GM12878 (cell line): ENCODE results near the gene RAD1. TPM values are rescaled to one million over a fixed set of nuclear protein-coding genes. Genes with fewer than 3 reads are reported as not detected.

Experiments
- CBX3 ChIP-seq: fragments of 200-600 bp; sonication (generic); IDR thresholded peaks from 2 replicates; pipeline ENCODE4 v1.6.1; 2016; ENCODE audit warnings: low read depth, borderline replicate concordance
- FOS ChIP-seq: IDR thresholded peaks from 3 replicates; pipeline ENCODE4 v1.6.1; 2011; ENCODE audit warnings: borderline replicate concordance; ENCODE audit not compliant: insufficient read length; ENCODE audit errors: extremely low read depth
- FOXK2 ChIP-seq: fragments of 450-650 bp; IDR thresholded peaks from 2 replicates; pipeline ENCODE4 v1.6.1; 2017; ENCODE audit warnings: mild to moderate bottlenecking, moderate library complexity
- IRF4 ChIP-seq: IDR thresholded peaks from 2 replicates; pipeline ENCODE4 v1.6.1; 2011; ENCODE audit warnings: low read depth, low read length
- MTA2 ChIP-seq: fragments of 450-650 bp; IDR thresholded peaks from 2 replicates; pipeline ENCODE4 v1.6.1; 2016; ENCODE audit warnings: low read depth, mild to moderate bottlenecking, moderate library complexity
- MXI1 ChIP-seq: fragments of 150-350 bp; IDR thresholded peaks from 2 replicates; pipeline ENCODE4 v1.6.1; 2011; ENCODE audit warnings: low read depth, mild to moderate bottlenecking, inconsistent platforms, low read length, improper control_type of control experiment
- NRF1 ChIP-seq: conservative IDR thresholded peaks from 2 replicates; pipeline ENCODE4 v1.6.1; 2011; ENCODE audit warnings: mild to moderate bottlenecking, low read depth, low read length, improper control_type of control experiment
- PBX3 ChIP-seq: IDR thresholded peaks from 2 replicates; pipeline ENCODE4 v1.6.1; 2011; ENCODE audit warnings: mild to moderate bottlenecking, low read depth, low read length, moderate library complexity; ENCODE audit not compliant: insufficient replicate concordance
- POLR2A ChIP-seq: IDR thresholded peaks from 2 replicates; pipeline ENCODE4 v1.6.1; 2011; ENCODE audit warnings: low read depth, mild to moderate bottlenecking, low read length
- RCOR1 ChIP-seq: conservative IDR thresholded peaks from 2 replicates; pipeline ENCODE4 v1.6.1; 2012; ENCODE audit warnings: low read depth, low read length, improper control_type of control experiment
- SKIL ChIP-seq: fragments of 450-650 bp; IDR thresholded peaks from 2 replicates; pipeline ENCODE4 v1.6.1; 2017; ENCODE audit warnings: mild to moderate bottlenecking, low read depth, inconsistent platforms; ENCODE audit not compliant: poor library complexity, severe bottlenecking
- SMC3 ChIP-seq: IDR thresholded peaks from 2 replicates; pipeline ENCODE4 v1.6.1; 2011; ENCODE audit warnings: low read length, improper control_type of control experiment, borderline replicate concordance
- SP1 ChIP-seq: IDR thresholded peaks from one replicate; pipeline ENCODE4 v1.6.1; 2011; ENCODE audit warnings: low read depth, low read length
- SREBF2 ChIP-seq: IDR thresholded peaks from 2 replicates; pipeline ENCODE4 v1.6.1; 2012; ENCODE audit warnings: mild to moderate bottlenecking, low read length
- TCF3 ChIP-seq: IDR thresholded peaks from 2 replicates; pipeline ENCODE4 v1.6.1; 2012; ENCODE audit warnings: low read depth, mild to moderate bottlenecking, low read length, borderline replicate concordance; ENCODE audit not compliant: insufficient read depth
- YBX1 ChIP-seq: fragments of 450-650 bp; IDR thresholded peaks from 2 replicates; pipeline ENCODE4 v1.6.1; 2016; ENCODE audit warnings: antibody characterized with exemption
- YY1 ChIP-seq: IDR thresholded peaks from 2 replicates; pipeline ENCODE4 v1.6.1; 2011; ENCODE audit warnings: low read depth, mild to moderate bottlenecking, low read length
- ZNF207 ChIP-seq: fragments of 450-650 bp; IDR thresholded peaks from 2 replicates; pipeline ENCODE4 v1.6.1; 2014; ENCODE audit warnings: antibody characterized with exemption, mild to moderate bottlenecking, borderline replicate concordance
- polyA plus RNA-seq, 11 experiments: library from polyadenylated mRNA; depleted of rRNA in 4 of 11; unstranded in 6 of 11; stranded (reverse) in 5 of 11; fragments of >200 nt; fragmentation: Nextera tagmentation in 4 of 11; fragmentation: Illumina TruSeq in 1 of 11; extraction: Ambion mirVana in 4 of 11; extraction: Trizol in 1 of 11; gene quantifications; 1 replicate in 1 of 11; 2 replicates in 10 of 11; pipeline versions ENCODE4 v1.2.1 to v1.2.3, GENCODE V29; 2011 to 2016; ENCODE audit warnings: inconsistent platforms in 2 of 11, missing spikeins in 2 of 11, low read depth in 1 of 11
- total RNA-seq, 4 experiments: library from RNA; depleted of rRNA in 3 of 4; stranded (reverse); fragments of >200 nt in 3 of 4; fragmentation: Illumina TruSeq in 1 of 4; extraction: Trizol in 1 of 4; gene quantifications; 2 replicates each; pipeline versions ENCODE4 v1.2.1 to v1.2.3, GENCODE V29; 2013 to 2021
- TF ChIP-seq, protein P1 (sequence below): fragments of 450-650 bp; conservative IDR thresholded peaks from 2 replicates; pipeline ENCODE4 v1.6.1; 2017; ENCODE audit warnings: mild to moderate bottlenecking, moderate library complexity
- TF ChIP-seq, protein P2 (sequence below): fragments of 450-650 bp; IDR thresholded peaks from 2 replicates; pipeline ENCODE4 v1.6.1; 2018; ENCODE audit warnings: borderline replicate concordance, mild to moderate bottlenecking; ENCODE audit not compliant: partially characterized antibody
- TF ChIP-seq, protein P3 (sequence below): IDR thresholded peaks from 2 replicates; pipeline ENCODE4 v1.6.1; 2012; ENCODE audit warnings: low read depth, low read length, improper control_type of control experiment
- TF ChIP-seq, protein P4 (sequence below): fragments of 450-650 bp; IDR thresholded peaks from 2 replicates; pipeline ENCODE4 v1.6.1; 2017; ENCODE audit warnings: borderline replicate concordance

Gene RAD1
- total and polyA plus RNA-seq, 10 of the 15 experiments (the other 5 are each of a cell fraction or from before 2014, with no cell fraction given): 21.1 to 58.4 (median 37.2) TPM

DNA sequence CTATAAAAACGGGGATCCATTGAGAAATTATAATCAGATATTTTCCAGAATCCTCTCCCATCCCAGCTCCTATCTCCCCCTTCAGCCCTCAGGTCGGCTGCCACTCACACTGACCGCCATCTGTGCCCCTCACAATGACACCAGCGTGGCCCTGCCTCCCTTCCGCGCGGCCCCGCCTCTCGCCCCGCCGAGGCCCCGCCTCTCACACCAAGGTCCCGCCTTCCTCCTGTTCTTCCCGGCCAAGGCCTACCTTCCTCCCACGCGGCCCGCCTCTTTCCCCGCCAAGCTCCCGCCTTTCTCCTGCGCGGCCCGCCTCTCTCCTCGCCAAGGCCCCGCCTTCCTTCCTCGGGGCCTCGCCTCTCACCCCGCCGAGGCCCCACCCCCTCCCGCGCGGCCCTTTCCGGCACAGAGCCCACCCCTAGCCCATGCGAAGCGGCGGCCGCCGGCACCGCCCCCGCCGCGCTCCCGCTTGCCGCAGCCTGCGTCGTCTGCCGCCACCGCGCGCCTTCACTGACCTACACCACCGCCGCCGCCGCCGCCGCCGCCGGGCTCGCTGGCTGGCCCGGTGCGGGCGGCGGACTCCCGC, 13.9 kb upstream of the RAD1 start, which contains the start of gene DNAJC21 (continued):
- TF ChIP-seq RCOR1: no peak
- TF ChIP-seq CBX3: no peak
- no peak for TF ChIP-seq SREBF2
- TF ChIP-seq SKIL: no peak
- no peak for TF ChIP-seq SMC3
- TF ChIP-seq NRF1: peak; percentile 24; the same call in 1 of the 2 replicates
- no peak for TF ChIP-seq TCF3
- TF ChIP-seq FOXK2: no peak
- no peak for TF ChIP-seq MTA2
- TF ChIP-seq YY1: peak; percentile 69; the same call in 1 of the 2 replicates
- TF ChIP-seq MXI1: peak; percentile 19; the same call in 1 of the 2 replicates
- TF ChIP-seq FOS: no peak
- TF ChIP-seq, protein P1, sequence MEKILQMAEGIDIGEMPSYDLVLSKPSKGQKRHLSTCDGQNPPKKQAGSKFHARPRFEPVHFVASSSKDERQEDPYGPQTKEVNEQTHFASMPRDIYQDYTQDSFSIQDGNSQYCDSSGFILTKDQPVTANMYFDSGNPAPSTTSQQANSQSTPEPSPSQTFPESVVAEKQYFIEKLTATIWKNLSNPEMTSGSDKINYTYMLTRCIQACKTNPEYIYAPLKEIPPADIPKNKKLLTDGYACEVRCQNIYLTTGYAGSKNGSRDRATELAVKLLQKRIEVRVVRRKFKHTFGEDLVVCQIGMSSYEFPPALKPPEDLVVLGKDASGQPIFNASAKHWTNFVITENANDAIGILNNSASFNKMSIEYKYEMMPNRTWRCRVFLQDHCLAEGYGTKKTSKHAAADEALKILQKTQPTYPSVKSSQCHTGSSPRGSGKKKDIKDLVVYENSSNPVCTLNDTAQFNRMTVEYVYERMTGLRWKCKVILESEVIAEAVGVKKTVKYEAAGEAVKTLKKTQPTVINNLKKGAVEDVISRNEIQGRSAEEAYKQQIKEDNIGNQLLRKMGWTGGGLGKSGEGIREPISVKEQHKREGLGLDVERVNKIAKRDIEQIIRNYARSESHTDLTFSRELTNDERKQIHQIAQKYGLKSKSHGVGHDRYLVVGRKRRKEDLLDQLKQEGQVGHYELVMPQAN: no peak
- no peak for TF ChIP-seq IRF4
- TF ChIP-seq, protein P2, sequence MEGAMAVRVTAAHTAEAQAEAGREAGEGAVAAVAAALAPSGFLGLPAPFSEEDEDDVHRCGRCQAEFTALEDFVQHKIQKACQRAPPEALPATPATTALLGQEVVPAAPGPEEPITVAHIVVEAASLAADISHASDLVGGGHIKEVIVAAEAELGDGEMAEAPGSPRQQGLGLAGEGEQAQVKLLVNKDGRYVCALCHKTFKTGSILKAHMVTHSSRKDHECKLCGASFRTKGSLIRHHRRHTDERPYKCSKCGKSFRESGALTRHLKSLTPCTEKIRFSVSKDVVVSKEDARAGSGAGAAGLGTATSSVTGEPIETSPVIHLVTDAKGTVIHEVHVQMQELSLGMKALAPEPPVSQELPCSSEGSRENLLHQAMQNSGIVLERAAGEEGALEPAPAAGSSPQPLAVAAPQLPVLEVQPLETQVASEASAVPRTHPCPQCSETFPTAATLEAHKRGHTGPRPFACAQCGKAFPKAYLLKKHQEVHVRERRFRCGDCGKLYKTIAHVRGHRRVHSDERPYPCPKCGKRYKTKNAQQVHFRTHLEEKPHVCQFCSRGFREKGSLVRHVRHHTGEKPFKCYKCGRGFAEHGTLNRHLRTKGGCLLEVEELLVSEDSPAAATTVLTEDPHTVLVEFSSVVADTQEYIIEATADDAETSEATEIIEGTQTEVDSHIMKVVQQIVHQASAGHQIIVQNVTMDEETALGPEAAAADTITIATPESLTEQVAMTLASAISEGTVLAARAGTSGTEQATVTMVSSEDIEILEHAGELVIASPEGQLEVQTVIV: no peak
- no peak for TF ChIP-seq YBX1
- peak; percentile 78 for TF ChIP-seq POLR2A
- TF ChIP-seq PBX3: peak; percentile 84
- TF ChIP-seq SP1: peak; percentile 35
- TF ChIP-seq, protein P3, sequence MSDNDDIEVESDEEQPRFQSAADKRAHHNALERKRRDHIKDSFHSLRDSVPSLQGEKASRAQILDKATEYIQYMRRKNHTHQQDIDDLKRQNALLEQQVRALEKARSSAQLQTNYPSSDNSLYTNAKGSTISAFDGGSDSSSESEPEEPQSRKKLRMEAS: no peak
- no peak for TF ChIP-seq ZNF207
- TF ChIP-seq, protein P4, sequence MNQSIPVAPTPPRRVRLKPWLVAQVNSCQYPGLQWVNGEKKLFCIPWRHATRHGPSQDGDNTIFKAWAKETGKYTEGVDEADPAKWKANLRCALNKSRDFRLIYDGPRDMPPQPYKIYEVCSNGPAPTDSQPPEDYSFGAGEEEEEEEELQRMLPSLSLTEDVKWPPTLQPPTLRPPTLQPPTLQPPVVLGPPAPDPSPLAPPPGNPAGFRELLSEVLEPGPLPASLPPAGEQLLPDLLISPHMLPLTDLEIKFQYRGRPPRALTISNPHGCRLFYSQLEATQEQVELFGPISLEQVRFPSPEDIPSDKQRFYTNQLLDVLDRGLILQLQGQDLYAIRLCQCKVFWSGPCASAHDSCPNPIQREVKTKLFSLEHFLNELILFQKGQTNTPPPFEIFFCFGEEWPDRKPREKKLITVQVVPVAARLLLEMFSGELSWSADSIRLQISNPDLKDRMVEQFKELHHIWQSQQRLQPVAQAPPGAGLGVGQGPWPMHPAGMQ: no peak
